Osteocyte (in vitro differentiated cells): ENCODE results near the gene USP48. TPM values are rescaled to one million over a fixed set of nuclear protein-coding genes. Genes with fewer than 3 reads are reported as not detected.

ENCODE experiments used
- DNase-seq: peaks from one replicate; pipeline ENCODE4 v3.0.0; 2021; ENCODE audit warnings: mixed read lengths; ENCODE audit not compliant: unreplicated experiment; ENCODE audit errors: extremely low spot score
- H3K27ac Mint-ChIP-seq: one replicate; pipeline ENCODE4 v1.8.0; 2021; ENCODE audit warnings: mild to moderate bottlenecking, mixed read lengths; ENCODE audit not compliant: unreplicated experiment
- H3K27me3 Mint-ChIP-seq: one replicate; pipeline ENCODE4 v1.8.0; 2021; ENCODE audit warnings: mixed read lengths; ENCODE audit not compliant: unreplicated experiment
- H3K36me3 Mint-ChIP-seq: one replicate; pipeline ENCODE4 v1.8.0; 2021; ENCODE audit warnings: mixed read lengths; ENCODE audit not compliant: unreplicated experiment
- H3K4me1 Mint-ChIP-seq: one replicate; pipeline ENCODE4 v1.8.0; 2021; ENCODE audit warnings: mixed read lengths; ENCODE audit not compliant: unreplicated experiment
- H3K4me3 Mint-ChIP-seq: one replicate; pipeline ENCODE4 v1.8.0; 2021; ENCODE audit warnings: mild to moderate bottlenecking, moderate library complexity, mixed read lengths; ENCODE audit not compliant: unreplicated experiment
- H3K9me3 Mint-ChIP-seq: one replicate; pipeline ENCODE4 v1.8.0; 2021; ENCODE audit warnings: mixed read lengths; ENCODE audit not compliant: unreplicated experiment
- CTCF ChIP-seq: fragments of 200-600 bp; sonication (generic); IDR thresholded peaks from 2 replicates; pipeline ENCODE4 v1.5.0; 2021; ENCODE audit warnings: antibody characterized with exemption, mild to moderate bottlenecking, moderate library complexity
- total RNA-seq: library from RNA; stranded (reverse); gene quantifications from 2 replicates; pipeline ENCODE4 v1.2.1, GENCODE V29; 2021

Gene USP48
- total RNA-seq, 1 donor from 2014 or later: 73.6 TPM

- TF ChIP-seq CTCF: no peak
- no peak for DNase-seq
- no peaks in the 10 kb centered on the region for H3K36me3 Mint-ChIP-seq
- no peak overlapping the region for H3K27ac Mint-ChIP-seq
- no peaks in the 10 kb centered on the region for H3K9me3 Mint-ChIP-seq
- H3K27me3 Mint-ChIP-seq: peaks cover 24% of the 10 kb centered on the region
- H3K4me1 Mint-ChIP-seq: peaks cover 3% of the 10 kb centered on the region
- no peak overlapping the region for H3K4me3 Mint-ChIP-seq
Measured at GRCh38 chr1:21663248-21663950, 119.5 kb downstream of the USP48 start.

- peaks cover 18% of the 10 kb centered on the region for H3K27me3 Mint-ChIP-seq
- no peaks in the 10 kb centered on the region for H3K9me3 Mint-ChIP-seq
- H3K27ac Mint-ChIP-seq: no peak overlapping the region
- H3K4me3 Mint-ChIP-seq: no peak overlapping the region
- no peak for DNase-seq
- H3K4me1 Mint-ChIP-seq: peaks cover 3% of the 10 kb centered on the region
- no peaks in the 10 kb centered on the region for H3K36me3 Mint-ChIP-seq
- no peak for TF ChIP-seq CTCF
Measured at GRCh38 chr1:21662426-21663247, 120.3 kb downstream of the USP48 start.

- no peaks in the 10 kb centered on the region for H3K36me3 Mint-ChIP-seq
- no peak overlapping the region for H3K4me3 Mint-ChIP-seq
- H3K4me1 Mint-ChIP-seq: peaks cover 3% of the 10 kb centered on the region
- H3K27me3 Mint-ChIP-seq: peaks cover 18% of the 10 kb centered on the region
- no peaks in the 10 kb centered on the region for H3K9me3 Mint-ChIP-seq
- TF ChIP-seq CTCF: no peak
- no peak for DNase-seq
- H3K27ac Mint-ChIP-seq: no peak overlapping the region
Measured at GRCh38 chr1:21661886-21662285, 121.1 kb downstream of the USP48 start.

- Mint-ChIP-seq H3K4me1 (peaks cover 9% of the 10 kb centered on the region), H3K27me3 (peaks cover 15% of the 10 kb centered on the region), H3K36me3 (no peaks in the 10 kb centered on the region), H3K9me3 (no peaks in the 10 kb centered on the region), H3K27ac (no peak overlapping the region), H3K4me3 (no peak overlapping the region)
- no peak for DNase-seq
- TF ChIP-seq CTCF: no peak
Measured at GRCh38 chr1:21659924-21660326, 123.0 kb downstream of the USP48 start.
